B cell (primary cell): ENCODE results near the gene STIM1. TPM values are rescaled to one million over a fixed set of nuclear protein-coding genes. Genes with fewer than 3 reads are reported as not detected.
A peak's percentile ranks its signal among the peaks of the same experiment; 100 is the strongest.

Experiments used
- ATAC-seq: fragments of 200-7000 bp; cut with Tn5 transposase; one replicate; pipeline ENCODE4 v1.10.0; 2021; ENCODE audit warnings: low read depth, mild to moderate bottlenecking, moderate number of reproducible peaks, moderate library complexity
- CTCF ChIA-PET: fragments of 350-600 bp; sonication (Branson Sonifier 250); formaldehyde crosslinking; loops from one replicate; lab custom pipeline; 2021; ENCODE audit warnings: antibody characterized with exemption, inconsistent platforms; lab: Charles Lee
- POLR2A ChIA-PET: fragments of 350-600 bp; sonication (Branson Sonifier 250); formaldehyde crosslinking; loops from one replicate; lab custom pipeline; 2021; ENCODE audit warnings: antibody characterized with exemption; lab: Charles Lee
- DNase-seq: peaks from one replicate; pipeline ENCODE4 v3.0.0; 2013
- H2AFZ ChIP-seq: 2 replicates; pipeline ENCODE4 v1.6.1; 2012; ENCODE audit warnings: mild to moderate bottlenecking, low read depth, low read length; ENCODE audit not compliant: insufficient read depth, poor library complexity, severe bottlenecking
- H3K27ac ChIP-seq, 2 donors: 1 replicate in 1 of 2; 2 replicates in 1 of 2; pipeline ENCODE4 v1.5.1; 2012 to 2013; ENCODE audit warnings: low read length in 2 of 2, mild to moderate bottlenecking in 2 of 2, moderate library complexity in 1 of 2
- H3K27me3 ChIP-seq, 4 experiments: fragments of 200-600 bp in 1 of 4; sonication (generic) in 1 of 4; replicated peaks in 1 of 4; 1 replicate in 2 of 4; 2 replicates in 2 of 4; pipeline versions ENCODE4 v1.6.1 to v1.7.0; 2013 to 2016; ENCODE audit warnings: low read length in 3 of 4, mild to moderate bottlenecking in 2 of 4, mixed read lengths in 1 of 4, moderate library complexity in 1 of 4; ENCODE audit not compliant: insufficient read depth in 4 of 4, control insufficient read depth in 3 of 4; ENCODE audit errors: control extremely low read depth in 1 of 4
- H3K36me3 ChIP-seq, 2 experiments: replicated peaks in 1 of 2; 1 replicate in 1 of 2; 2 replicates in 1 of 2; pipeline versions ENCODE4 v1.6.1 to v1.7.1; 2013; ENCODE audit warnings: low read length in 1 of 2; ENCODE audit not compliant: insufficient read depth in 2 of 2, control insufficient read depth in 1 of 2; ENCODE audit errors: control extremely low read depth in 1 of 2, extremely low read depth in 1 of 2
- H3K4me1 ChIP-seq, 2 donors: fragments of 200-600 bp in 1 of 2; sonication (generic) in 1 of 2; 1 replicate in 1 of 2; 2 replicates in 1 of 2; pipeline versions ENCODE4 v1.5.1 to v1.6.1; 2013 to 2017; ENCODE audit warnings: low read length in 2 of 2; ENCODE audit not compliant: control insufficient read depth in 2 of 2, insufficient read depth in 2 of 2
- H3K4me2 ChIP-seq: replicated peaks from 2 replicates; pipeline ENCODE3; 2012; ENCODE audit warnings: mild to moderate bottlenecking, low read depth, low read length; ENCODE audit not compliant: poor library complexity, severe bottlenecking
- H3K4me3 ChIP-seq, 5 experiments: fragments of 200-600 bp in 1 of 5; sonication (generic) in 1 of 5; 1 replicate in 3 of 5; 2 replicates in 2 of 5; pipeline versions ENCODE4 v1.5.1 to v1.7.0; 2011 to 2016; ENCODE audit warnings: low read length in 4 of 5, mild to moderate bottlenecking in 4 of 5, low read depth in 2 of 5, control low read depth in 1 of 5, moderate library complexity in 1 of 5; ENCODE audit not compliant: insufficient read depth in 1 of 5; ENCODE audit errors: control extremely low read depth in 1 of 5, extremely low read depth in 1 of 5
- H3K79me2 ChIP-seq: fragments of 200-600 bp; sonication (generic); one replicate; pipeline ENCODE4 v1.6.0; 2016; ENCODE audit warnings: low read length; ENCODE audit not compliant: control insufficient read depth, insufficient read depth
- H3K9ac ChIP-seq: fragments of 200-600 bp; sonication (generic); 2 replicates; pipeline ENCODE4 v1.6.1; 2017; ENCODE audit warnings: mild to moderate bottlenecking, low read length, moderate library complexity
- H3K9me3 ChIP-seq, 3 donors: one replicate each; pipeline versions ENCODE4 v1.6.1 to v1.7.1; 2013; ENCODE audit warnings: low read length in 2 of 3; ENCODE audit not compliant: control insufficient read depth in 2 of 3, insufficient read depth in 1 of 3; ENCODE audit errors: control extremely low read depth in 1 of 3
- H4K20me1 ChIP-seq: 2 replicates; pipeline ENCODE4 v1.6.0; 2012; ENCODE audit warnings: mild to moderate bottlenecking, low read length; ENCODE audit not compliant: insufficient read depth, control insufficient read depth, poor library complexity, severe bottlenecking
- H3K27ac Mint-ChIP-seq: one replicate; pipeline ENCODE4 v1.8.0; 2021; ENCODE audit warnings: mixed read lengths
- H3K27me3 Mint-ChIP-seq: one replicate; pipeline ENCODE4 v1.8.0; 2021; ENCODE audit warnings: mixed read lengths
- H3K4me1 Mint-ChIP-seq: one replicate; pipeline ENCODE4 v1.8.0; 2021; ENCODE audit warnings: mixed read lengths
- H3K4me3 Mint-ChIP-seq: one replicate; pipeline ENCODE4 v1.8.0; 2021; ENCODE audit warnings: mixed read lengths
- H3K9me3 Mint-ChIP-seq: one replicate; pipeline ENCODE4 v1.8.0; 2022; ENCODE audit warnings: mixed read lengths; ENCODE audit not compliant: insufficient read depth
- EZH2 ChIP-seq: IDR thresholded peaks from 2 replicates; pipeline ENCODE4 v1.6.1; 2012; ENCODE audit warnings: borderline replicate concordance, low read depth, mild to moderate bottlenecking, moderate library complexity, low read length; ENCODE audit not compliant: insufficient read depth, poor library complexity, severe bottlenecking
- WGBS: methylation state at CpG from one replicate; pipeline ENCODE4 v1.1.5; 2013; ENCODE audit warnings: missing lambda C conversion rate; ENCODE audit not compliant: insufficient coverage; 5-methylcytosine and 5-hydroxymethylcytosine counted together
- intact Hi-C: fragments of 100-400 bp; cut with micrococcal nuclease; formaldehyde crosslinking; loops from one replicate; pipeline ENCODE4 v1.10.0; 2022
- polyA plus RNA-seq: library from polyadenylated mRNA; depleted of rRNA; stranded (reverse); fragments of >200 nt; gene quantifications from 2 replicates; pipeline ENCODE4 v1.2.3, GENCODE V29; 2012
- total RNA-seq, 2 donors: library from RNA; stranded (reverse); fragments of 120-200 nt in 1 of 2; gene quantifications; 1 replicate in 1 of 2; 2 replicates in 1 of 2; pipeline versions ENCODE4 v1.2.3 to v1.2.4, GENCODE V29; 2013 to 2022
- TF ChIP-seq, protein P1 (sequence below): fragments of 200-600 bp; IDR thresholded peaks from one replicate; pipeline ENCODE4 v1.8.0; 2022; ENCODE audit warnings: antibody characterized with exemption, mild to moderate bottlenecking

Gene STIM1
- total and polyA plus RNA-seq, 2 donors (not counting 1 experiment from before 2014, with no cell fraction given): 59.4 to 76.7 TPM

DNA sequence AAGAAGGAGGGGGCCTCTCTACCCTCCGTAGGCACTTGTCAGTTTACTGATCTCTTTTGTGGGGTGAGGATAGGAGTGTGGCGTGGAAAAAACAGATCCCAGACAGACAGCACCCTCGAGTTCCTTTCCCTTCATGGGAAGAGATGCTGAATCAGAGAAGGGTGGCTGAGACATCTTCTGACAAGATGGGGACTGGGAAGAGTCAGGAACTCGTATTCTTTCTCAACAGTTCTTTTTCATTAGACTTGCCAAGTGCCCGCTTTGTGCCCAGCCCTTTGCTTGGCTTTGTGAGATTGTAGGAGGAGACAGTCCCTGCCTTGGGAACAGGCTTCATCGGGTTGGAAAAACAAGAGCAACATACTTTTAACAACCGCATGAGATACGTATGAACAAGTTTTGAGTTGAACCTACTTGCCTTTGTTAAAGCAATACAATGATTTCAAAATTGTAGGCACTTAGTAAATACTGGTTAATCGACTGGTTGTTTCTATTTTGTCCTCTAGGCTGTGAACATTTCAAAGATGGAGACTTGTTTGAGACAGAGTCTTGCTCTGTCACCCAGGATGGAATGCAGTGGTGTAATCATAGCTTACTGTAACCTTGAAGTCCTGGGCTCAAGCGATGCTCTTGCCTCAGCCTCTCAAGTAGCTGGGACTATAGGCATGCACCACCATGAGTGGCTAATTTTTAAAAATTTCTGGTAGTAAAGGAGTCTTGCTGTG, 240.2 kb downstream of the STIM1 start:
- H3K4me3 ChIP-seq: peak overlapping the region; percentile 60 to 95 (median 84)
- TF ChIP-seq, protein P1, sequence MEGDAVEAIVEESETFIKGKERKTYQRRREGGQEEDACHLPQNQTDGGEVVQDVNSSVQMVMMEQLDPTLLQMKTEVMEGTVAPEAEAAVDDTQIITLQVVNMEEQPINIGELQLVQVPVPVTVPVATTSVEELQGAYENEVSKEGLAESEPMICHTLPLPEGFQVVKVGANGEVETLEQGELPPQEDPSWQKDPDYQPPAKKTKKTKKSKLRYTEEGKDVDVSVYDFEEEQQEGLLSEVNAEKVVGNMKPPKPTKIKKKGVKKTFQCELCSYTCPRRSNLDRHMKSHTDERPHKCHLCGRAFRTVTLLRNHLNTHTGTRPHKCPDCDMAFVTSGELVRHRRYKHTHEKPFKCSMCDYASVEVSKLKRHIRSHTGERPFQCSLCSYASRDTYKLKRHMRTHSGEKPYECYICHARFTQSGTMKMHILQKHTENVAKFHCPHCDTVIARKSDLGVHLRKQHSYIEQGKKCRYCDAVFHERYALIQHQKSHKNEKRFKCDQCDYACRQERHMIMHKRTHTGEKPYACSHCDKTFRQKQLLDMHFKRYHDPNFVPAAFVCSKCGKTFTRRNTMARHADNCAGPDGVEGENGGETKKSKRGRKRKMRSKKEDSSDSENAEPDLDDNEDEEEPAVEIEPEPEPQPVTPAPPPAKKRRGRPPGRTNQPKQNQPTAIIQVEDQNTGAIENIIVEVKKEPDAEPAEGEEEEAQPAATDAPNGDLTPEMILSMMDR: no peak
- TF ChIP-seq EZH2: no peak
- H3K79me2 ChIP-seq: peaks cover 43% of the 10 kb centered on the region
- H3K27ac ChIP-seq: peak overlapping the region; percentile 19 to 86
- H4K20me1 ChIP-seq: no peaks in the 10 kb centered on the region
- DNase-seq (no peak), ATAC-seq (no peak)
- H3K4me3 Mint-ChIP-seq: peak overlapping the region; percentile 94
- H3K4me2 ChIP-seq: peak overlapping the region; percentile 82
- no peaks in the 10 kb centered on the region for H3K9me3 ChIP-seq
- intact Hi-C loops: no loop called here
- H3K36me3 ChIP-seq: peaks cover 2 to 13% of the 10 kb centered on the region in 2 experiments
- no peaks in the 10 kb centered on the region for H3K27me3 ChIP-seq
- peak overlapping the region; percentile 98 for H3K27ac Mint-ChIP-seq
- no peaks in the 10 kb centered on the region for H3K9me3 Mint-ChIP-seq
- H3K4me1 ChIP-seq: peaks cover 14 to 19% of the 10 kb centered on the region in 2 donors
- ChIA-PET POLR2A (interaction anchor here (0.5 to 0.7 kb wide), 3 partner anchors 34 to 716 kb away, joined by 3 to 9 read pairs (median 3); partner anchors contain the start of gene ZNF195), CTCF (no interaction called here)
- H2AFZ ChIP-seq: peak overlapping the region; percentile 87
- WGBS: 48% methylated on average over 3 of the region's 10 CpGs
- H3K9ac ChIP-seq: peak overlapping the region; percentile 83
- peaks cover 39% of the 10 kb centered on the region for H3K4me1 Mint-ChIP-seq
- no peaks in the 10 kb centered on the region for H3K27me3 Mint-ChIP-seq

DNA sequence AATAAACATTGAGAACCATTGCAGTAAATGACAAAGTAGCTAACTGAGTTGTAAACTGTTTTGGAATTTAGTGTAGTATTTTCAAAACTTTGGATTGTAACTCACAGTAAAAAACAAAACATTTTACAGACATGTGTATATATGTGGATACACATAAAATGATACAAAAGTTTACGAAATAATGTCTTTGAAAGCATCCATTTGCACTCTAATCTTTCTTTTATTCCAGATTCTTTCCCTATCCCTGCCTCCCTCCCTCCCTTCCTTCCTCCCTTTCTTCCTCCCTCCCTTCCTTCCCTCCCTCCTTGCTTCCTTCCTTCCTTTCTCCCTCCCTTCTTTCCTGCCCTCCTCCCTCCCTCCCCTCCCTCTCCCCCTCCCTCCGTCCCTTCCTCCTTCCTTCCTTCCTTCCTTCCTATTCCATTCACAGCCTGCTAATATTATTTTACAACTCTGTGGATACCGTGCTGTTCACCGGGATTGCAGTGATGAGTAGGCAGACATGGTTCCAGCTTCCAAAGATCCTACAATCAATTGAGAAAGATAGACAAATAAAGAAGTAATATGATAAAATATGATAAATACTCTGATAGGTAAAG, 242.7 kb downstream of the STIM1 start:
- Histone ChIP-seq H3K79me2 (peaks cover 62% of the 10 kb centered on the region), H3K4me3 (no peak overlapping the region), H3K27me3 (no peaks in the 10 kb centered on the region), H3K36me3 (peaks cover 8 to 9% of the 10 kb centered on the region in 2 experiments), H2AFZ (no peak overlapping the region), H3K4me1 (peaks cover 14 to 19% of the 10 kb centered on the region in 2 donors), H4K20me1 (no peaks in the 10 kb centered on the region), H3K9ac (no peak overlapping the region), H3K27ac (no peak overlapping the region), H3K4me2 (no peak overlapping the region), H3K9me3 (no peaks in the 10 kb centered on the region)
- POLR2A ChIA-PET: no interaction called here
- no peaks in the 10 kb centered on the region for H3K27me3 Mint-ChIP-seq
- H3K4me3 Mint-ChIP-seq: no peak overlapping the region
- TF ChIP-seq, protein P1: no peak
- TF ChIP-seq EZH2: no peak
- ATAC-seq (no peak), DNase-seq (no peak)
- H3K4me1 Mint-ChIP-seq: peaks cover 39% of the 10 kb centered on the region
- intact Hi-C loops: no loop called here
- no CpG with 5 or more reads among the region's 4 CpGs for WGBS
- no peak overlapping the region for H3K27ac Mint-ChIP-seq
- H3K9me3 Mint-ChIP-seq: no peaks in the 10 kb centered on the region
- CTCF ChIA-PET: interaction anchor here (1.2 kb wide), 1 partner anchor 26 kb away, joined by 4 read pairs; no protein-coding TSS in a partner anchor
